A549 (cell line): Measurements from ENCODE around the gene C6. TPM values are rescaled to one million over a fixed set of nuclear protein-coding genes. Genes with fewer than 3 reads are reported as not detected.

Experiments
- ATAC-seq, 2 experiments: fragments of 200-7000 bp in 1 of 2; fragments of >200 bp in 1 of 2; cut with Nextera tagmentation in 1 of 2; cut with Tn5 transposase in 1 of 2; 3 replicates each; pipeline versions ENCODE4 v1.8.0 to v1.9.1; 2018 to 2020; ENCODE audit warnings: mild to moderate bottlenecking in 1 of 2, moderate library complexity in 1 of 2
- CTCF ChIA-PET: fragments of 300-600 bp; sonication (Branson Sonifier 250); formaldehyde crosslinking; extraction: SDS; loops from one replicate; lab custom pipeline; 2021; ENCODE audit warnings: antibody characterized with exemption, inconsistent platforms; lab: Yijun Ruan, JAX
- POLR2A ChIA-PET: fragments of 350-600 bp; formaldehyde crosslinking; extraction: SDS; loops from one replicate; lab custom pipeline; 2021; ENCODE audit warnings: antibody characterized with exemption, inconsistent platforms; lab: Yijun Ruan, JAX
- DNase-seq, 2 experiments: peaks; one replicate each; pipeline versions ENCODE4 v3.0.0 to v3.0.0-alpha.2; 2011 to 2016; ENCODE audit warnings: low read depth in 1 of 2, low spot score in 1 of 2
- FAIRE-seq: peaks from 2 replicates; lab custom pipeline; 2011; peaks lifted over from hg19 to GRCh38; lab: Jason Lieb, UNC
- H3K27ac ChIP-seq, 2 experiments: fragments of >200 bp; sonication (Bioruptor Twin); formaldehyde crosslinking; 3 replicates each; pipeline ENCODE4 v1.5.1; 2016 to 2017
- H3K4me1 ChIP-seq: fragments of >200 bp; sonication (Bioruptor Twin); formaldehyde crosslinking; 3 replicates; pipeline ENCODE4 v1.6.1; 2016
- H3K4me2 ChIP-seq: fragments of >200 bp; sonication (Bioruptor Twin); formaldehyde crosslinking; 3 replicates; pipeline ENCODE4 v1.6.1; 2016
- H3K4me3 ChIP-seq: fragments of >200 bp; sonication (Bioruptor Twin); formaldehyde crosslinking; 3 replicates; pipeline ENCODE4 v1.5.1; 2016
- H3K9me3 ChIP-seq: fragments of >200 bp; sonication (Bioruptor Twin); formaldehyde crosslinking; 3 replicates; pipeline ENCODE4 v1.6.1; 2016
- ATOH8 ChIP-seq: fragments of 250-450 bp; sonication (Bioruptor Pico); IDR thresholded peaks from 2 replicates; pipeline ENCODE4 v1.5.0; 2020; ENCODE audit warnings: low read depth, mild to moderate bottlenecking, moderate library complexity
- BHLHE40 ChIP-seq: IDR thresholded peaks from 2 replicates; pipeline ENCODE4 v1.6.1; 2012; ENCODE audit warnings: low read depth, low read length, inconsistent platforms
- CTCF ChIP-seq: fragments of >200 bp; sonication (Bioruptor Twin); formaldehyde crosslinking; IDR thresholded peaks from 3 replicates; pipeline ENCODE4 v1.5.1; 2016
- EHMT2 ChIP-seq: fragments of 200-600 bp; sonication (generic); IDR thresholded peaks from 2 replicates; pipeline ENCODE4 v1.6.1; 2016; ENCODE audit warnings: antibody characterized with exemption, low read depth, mild to moderate bottlenecking, moderate library complexity
- ELK1 ChIP-seq: fragments of 150-350 bp; IDR thresholded peaks from 2 replicates; pipeline ENCODE4 v1.6.1; 2014; ENCODE audit warnings: low read depth, mild to moderate bottlenecking, low read length
- FOSB ChIP-seq: fragments of 250-450 bp; sonication (Bioruptor Pico); IDR thresholded peaks from 2 replicates; pipeline ENCODE4 v1.5.0; 2020; ENCODE audit warnings: mild to moderate bottlenecking, moderate library complexity
- FOXS1 ChIP-seq: fragments of 250-450 bp; sonication (Bioruptor Pico); IDR thresholded peaks from 2 replicates; pipeline ENCODE4 v1.5.0; 2020; ENCODE audit warnings: mild to moderate bottlenecking, moderate library complexity
- GATA3 ChIP-seq: IDR thresholded peaks from 2 replicates; pipeline ENCODE4 v1.6.1; 2012; ENCODE audit warnings: borderline replicate concordance
- HDAC2 ChIP-seq: fragments of 200-600 bp; sonication (generic); IDR thresholded peaks from 2 replicates; pipeline ENCODE4 v1.6.1; 2016
- HEYL ChIP-seq: fragments of 250-450 bp; sonication (Bioruptor Pico); IDR thresholded peaks from 2 replicates; pipeline ENCODE4 v1.8.0; 2021; ENCODE audit warnings: mild to moderate bottlenecking, moderate library complexity
- HOXA7 ChIP-seq: fragments of 250-450 bp; sonication (Bioruptor Pico); IDR thresholded peaks from 2 replicates; pipeline ENCODE4 v1.5.0; 2020; ENCODE audit warnings: mild to moderate bottlenecking, moderate library complexity
- HOXB13 ChIP-seq: fragments of 250-450 bp; sonication (Bioruptor Pico); IDR thresholded peaks from 2 replicates; pipeline ENCODE4 v1.5.0; 2020; ENCODE audit warnings: low read depth, mild to moderate bottlenecking, moderate library complexity
- JUNB ChIP-seq: fragments of >200 bp; sonication (Bioruptor Twin); formaldehyde crosslinking; IDR thresholded peaks from 2 replicates; pipeline ENCODE4 v1.6.1; 2016
- KDM5A ChIP-seq: fragments of 200-600 bp; sonication (generic); IDR thresholded peaks from 2 replicates; pipeline ENCODE4 v1.6.1; 2016; ENCODE audit warnings: antibody characterized with exemption, mild to moderate bottlenecking
- POLR2A ChIP-seq: IDR thresholded peaks from 2 replicates; pipeline ENCODE4 v1.6.1; 2012; ENCODE audit warnings: mild to moderate bottlenecking, low read length
- RAD21 ChIP-seq, 2 experiments: fragments of >200 bp in 1 of 2; sonication (Bioruptor Twin) in 1 of 2; formaldehyde crosslinking in 1 of 2; IDR thresholded peaks in 1 of 2; conservative IDR thresholded peaks in 1 of 2; 2 replicates in 1 of 2; 3 replicates in 1 of 2; pipeline ENCODE4 v1.6.1; 2012 to 2018; ENCODE audit warnings: inconsistent platforms in 1 of 2
- SMC3 ChIP-seq: fragments of >200 bp; sonication (Bioruptor Twin); formaldehyde crosslinking; IDR thresholded peaks from 3 replicates; pipeline ENCODE4 v1.6.1; 2018; ENCODE audit warnings: inconsistent platforms
- WGBS: methylation state at CpG from one replicate; pipeline ENCODE4 v1.1.6; 2017; ENCODE audit errors: missing lambda C conversion rate; 5-methylcytosine and 5-hydroxymethylcytosine counted together
- polyA plus RNA-seq, 4 experiments: library from polyadenylated mRNA; depleted of rRNA in 3 of 4; stranded (reverse); fragments of >200 nt; fragmentation: RNase III in 1 of 4; extraction: RNeasy Plus Mini Kit Qiagen cat#74134 plus additional on column Dnase treatment in 1 of 4; gene quantifications; 2 replicates in 3 of 4; 3 replicates in 1 of 4; pipeline ENCODE4 v1.2.3, GENCODE V29; 2011 to 2017
- TF ChIP-seq, protein P1 (sequence below): fragments of 250-450 bp; sonication (Bioruptor Pico); IDR thresholded peaks from 2 replicates; pipeline ENCODE4 v1.5.0; 2021; ENCODE audit warnings: mild to moderate bottlenecking, moderate library complexity, borderline replicate concordance
- TF ChIP-seq, protein P2 (sequence below): fragments of 450-650 bp; IDR thresholded peaks from 2 replicates; pipeline ENCODE4 v1.6.1; 2014; ENCODE audit warnings: antibody characterized with exemption

C6 gene
- polyA plus RNA-seq, 2 of the 4 experiments (the other 2 are of a cell fraction): not detected

DNA sequence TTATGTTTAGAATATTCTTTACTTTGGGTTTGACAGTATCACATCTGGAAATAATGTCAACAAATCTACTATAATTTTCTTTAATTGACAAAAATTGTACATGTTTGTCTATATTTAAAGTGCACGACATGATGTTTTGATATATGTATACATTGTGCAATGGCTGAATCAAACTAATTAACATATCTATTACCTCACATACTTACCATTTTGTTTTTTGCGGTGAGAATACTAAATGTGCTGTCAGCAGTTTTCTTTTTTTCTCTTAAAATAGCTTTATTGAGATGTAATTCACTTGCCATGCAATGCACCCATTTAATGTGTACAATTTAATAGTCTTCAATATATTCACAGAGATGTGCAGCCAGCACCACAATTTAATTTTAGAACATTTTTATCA is 10.6 kb upstream of the C6 start:
- DNase-seq: no peak
- ATAC-seq: no peak
- ChIA-PET CTCF (no interaction called here), POLR2A (no interaction called here)
- no peak for TF ChIP-seq EHMT2
- no peak for TF ChIP-seq HOXB13 (CRISPR knock-in tag)
- no peak for TF ChIP-seq BHLHE40
- no peak for TF ChIP-seq ATOH8 (CRISPR knock-in tag)
- no peak for TF ChIP-seq POLR2A
- no peak for TF ChIP-seq HDAC2
- no peak for TF ChIP-seq SMC3
- no peak for TF ChIP-seq FOXS1 (CRISPR knock-in tag)
- TF ChIP-seq JUNB: no peak
- no peak for TF ChIP-seq HOXA7
- TF ChIP-seq KDM5A: no peak
- no peak for TF ChIP-seq RAD21 (conservative IDR thresholded peaks at IDR 0.05 in 1 of 2, IDR thresholded peaks at IDR 0.05 in 1 of 2)
- TF ChIP-seq ELK1: no peak
- Histone ChIP-seq H3K27ac (no peak overlapping the region), H3K4me2 (no peak overlapping the region), H3K4me1 (no peaks in the 10 kb centered on the region), H3K9me3 (no peaks in the 10 kb centered on the region), H3K4me3 (no peak overlapping the region)
- 76% methylated on average over 2 of the region's 2 CpGs for WGBS
- FAIRE-seq: no peak

DNA sequence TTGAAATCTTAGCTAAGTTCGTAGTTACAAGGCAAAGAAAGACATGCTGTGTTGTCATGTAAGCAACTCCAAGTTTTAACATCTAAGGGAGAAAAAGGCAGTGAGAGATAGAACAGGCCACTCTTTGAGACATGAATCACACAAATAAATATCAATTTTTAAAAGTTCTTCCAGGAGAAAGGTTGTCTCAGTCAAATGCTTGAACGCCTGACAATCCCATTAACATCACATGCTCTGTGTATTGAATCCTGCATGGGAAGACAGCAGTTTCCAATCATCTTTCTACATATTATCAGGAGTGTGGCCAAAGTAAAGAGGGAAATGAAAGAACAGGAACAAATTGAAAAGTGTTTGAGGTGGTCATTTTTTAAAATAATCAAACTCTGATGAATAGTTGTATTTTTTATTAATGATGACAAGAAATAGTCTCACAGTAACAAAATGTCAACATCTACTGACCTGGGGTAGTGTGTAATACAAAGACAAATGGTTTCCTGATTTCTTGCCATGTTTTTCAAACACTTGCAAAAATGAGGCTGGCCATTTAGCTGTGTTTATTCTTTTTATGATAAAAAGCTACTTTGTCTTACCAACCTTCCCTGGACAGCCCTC is 6.4 kb upstream of the C6 start:
- POLR2A ChIA-PET: no interaction called here
- TF ChIP-seq, protein P1, sequence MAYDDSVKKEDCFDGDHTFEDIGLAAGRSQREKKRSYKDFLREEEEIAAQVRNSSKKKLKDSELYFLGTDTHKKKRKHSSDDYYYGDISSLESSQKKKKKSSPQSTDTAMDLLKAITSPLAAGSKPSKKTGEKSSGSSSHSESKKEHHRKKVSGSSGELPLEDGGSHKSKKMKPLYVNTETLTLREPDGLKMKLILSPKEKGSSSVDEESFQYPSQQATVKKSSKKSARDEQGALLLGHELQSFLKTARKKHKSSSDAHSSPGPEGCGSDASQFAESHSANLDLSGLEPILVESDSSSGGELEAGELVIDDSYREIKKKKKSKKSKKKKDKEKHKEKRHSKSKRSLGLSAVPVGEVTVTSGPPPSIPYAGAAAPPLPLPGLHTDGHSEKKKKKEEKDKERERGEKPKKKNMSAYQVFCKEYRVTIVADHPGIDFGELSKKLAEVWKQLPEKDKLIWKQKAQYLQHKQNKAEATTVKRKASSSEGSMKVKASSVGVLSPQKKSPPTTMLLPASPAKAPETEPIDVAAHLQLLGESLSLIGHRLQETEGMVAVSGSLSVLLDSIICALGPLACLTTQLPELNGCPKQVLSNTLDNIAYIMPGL (CRISPR knock-in tag): no peak
- TF ChIP-seq FOSB (CRISPR knock-in tag) (no peak), GATA3 (no peak), CTCF (no peak), HEYL (CRISPR knock-in tag) (no peak), ELK1 (no peak)
- TF ChIP-seq, protein P2, sequence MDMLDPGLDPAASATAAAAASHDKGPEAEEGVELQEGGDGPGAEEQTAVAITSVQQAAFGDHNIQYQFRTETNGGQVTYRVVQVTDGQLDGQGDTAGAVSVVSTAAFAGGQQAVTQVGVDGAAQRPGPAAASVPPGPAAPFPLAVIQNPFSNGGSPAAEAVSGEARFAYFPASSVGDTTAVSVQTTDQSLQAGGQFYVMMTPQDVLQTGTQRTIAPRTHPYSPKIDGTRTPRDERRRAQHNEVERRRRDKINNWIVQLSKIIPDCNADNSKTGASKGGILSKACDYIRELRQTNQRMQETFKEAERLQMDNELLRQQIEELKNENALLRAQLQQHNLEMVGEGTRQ: no peak
- TF ChIP-seq, all 56 proteins: peak for 0
- WGBS: 32% methylated on average over 2 of the region's 2 CpGs
- ATAC-seq: no peak
- Histone ChIP-seq H3K4me2 (no peak overlapping the region), H3K9me3 (no peaks in the 10 kb centered on the region), H3K4me3 (no peak overlapping the region), H3K27ac (no peak overlapping the region), H3K4me1 (no peaks in the 10 kb centered on the region)
- CTCF ChIA-PET: interaction anchor here (0.6 kb wide), 1 partner anchor 161 kb away, joined by 3 read pairs; no protein-coding TSS in a partner anchor
- DNase-seq: no peak
- FAIRE-seq: no peak
